Cardiac fibroblast (primary cell): ENCODE measurements around the gene OSBPL1A.

Experiments
- DNase-seq, 2 donors: peaks; one replicate each; pipeline versions ENCODE4 v3.0.0 to v3.0.0-alpha.2; 2010; ENCODE audit warnings: low read depth in 2 of 2
- H3K4me3 ChIP-seq, 2 donors: replicated peaks in 1 of 2; 1 replicate in 1 of 2; 2 replicates in 1 of 2; pipeline ENCODE4 v1.5.1; 2011; ENCODE audit warnings: low read depth in 2 of 2, low read length in 2 of 2, mild to moderate bottlenecking in 2 of 2, moderate library complexity in 1 of 2
- TF ChIP-seq, protein P1 (sequence below): IDR thresholded peaks from one replicate; pipeline ENCODE4 v1.5.1; 2011; ENCODE audit warnings: low read depth, mild to moderate bottlenecking, low read length, inconsistent platforms

OSBPL1A gene

GRCh38 chr18:24127735-24128134, 269.9 kb downstream of the OSBPL1A start:
- TF ChIP-seq, protein P1, sequence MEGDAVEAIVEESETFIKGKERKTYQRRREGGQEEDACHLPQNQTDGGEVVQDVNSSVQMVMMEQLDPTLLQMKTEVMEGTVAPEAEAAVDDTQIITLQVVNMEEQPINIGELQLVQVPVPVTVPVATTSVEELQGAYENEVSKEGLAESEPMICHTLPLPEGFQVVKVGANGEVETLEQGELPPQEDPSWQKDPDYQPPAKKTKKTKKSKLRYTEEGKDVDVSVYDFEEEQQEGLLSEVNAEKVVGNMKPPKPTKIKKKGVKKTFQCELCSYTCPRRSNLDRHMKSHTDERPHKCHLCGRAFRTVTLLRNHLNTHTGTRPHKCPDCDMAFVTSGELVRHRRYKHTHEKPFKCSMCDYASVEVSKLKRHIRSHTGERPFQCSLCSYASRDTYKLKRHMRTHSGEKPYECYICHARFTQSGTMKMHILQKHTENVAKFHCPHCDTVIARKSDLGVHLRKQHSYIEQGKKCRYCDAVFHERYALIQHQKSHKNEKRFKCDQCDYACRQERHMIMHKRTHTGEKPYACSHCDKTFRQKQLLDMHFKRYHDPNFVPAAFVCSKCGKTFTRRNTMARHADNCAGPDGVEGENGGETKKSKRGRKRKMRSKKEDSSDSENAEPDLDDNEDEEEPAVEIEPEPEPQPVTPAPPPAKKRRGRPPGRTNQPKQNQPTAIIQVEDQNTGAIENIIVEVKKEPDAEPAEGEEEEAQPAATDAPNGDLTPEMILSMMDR = no peak
- no peak for DNase-seq
- no peak overlapping the region for H3K4me3 ChIP-seq

DNA sequence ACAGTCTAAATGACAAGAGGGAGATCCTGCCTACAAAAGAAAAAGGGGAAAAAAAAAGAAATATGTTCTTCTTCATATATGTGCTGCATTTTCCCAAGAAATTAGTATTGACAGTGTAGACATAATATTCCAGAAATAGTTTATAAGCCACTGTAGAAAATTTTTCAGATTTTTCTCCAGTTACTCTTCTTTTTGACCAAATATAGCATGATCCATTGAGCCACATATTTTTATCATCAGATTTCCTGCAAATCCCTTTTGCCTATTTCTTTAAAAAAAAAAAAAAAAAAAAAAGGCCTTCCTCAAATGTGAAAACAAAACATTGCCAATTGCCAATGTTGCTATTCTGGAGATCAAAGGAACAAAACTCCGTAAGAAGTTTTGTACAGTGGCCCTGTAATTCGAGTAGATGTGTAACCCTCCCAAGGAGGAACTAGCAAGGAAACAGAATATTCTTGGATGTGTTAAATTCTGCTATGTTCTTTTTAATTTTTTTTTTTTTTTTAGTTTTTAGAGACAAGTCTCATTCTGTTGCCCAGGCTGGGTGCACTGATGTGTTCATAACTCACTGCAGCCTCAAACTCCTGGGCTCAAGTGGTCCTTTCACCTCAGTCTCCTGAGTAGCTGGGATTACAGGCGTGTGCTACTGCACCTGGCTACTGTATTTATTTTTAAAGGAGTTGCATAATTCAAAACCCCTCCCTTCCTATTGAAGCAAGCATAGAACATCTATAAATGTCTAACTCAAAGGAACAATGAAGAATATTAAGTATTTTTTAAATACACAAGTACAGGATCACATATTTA, 271.3 kb downstream of the OSBPL1A start:
- H3K4me3 ChIP-seq = no peak overlapping the region
- peak; percentile 10 to 15 for DNase-seq
- TF ChIP-seq, protein P1 = no peak

DNA sequence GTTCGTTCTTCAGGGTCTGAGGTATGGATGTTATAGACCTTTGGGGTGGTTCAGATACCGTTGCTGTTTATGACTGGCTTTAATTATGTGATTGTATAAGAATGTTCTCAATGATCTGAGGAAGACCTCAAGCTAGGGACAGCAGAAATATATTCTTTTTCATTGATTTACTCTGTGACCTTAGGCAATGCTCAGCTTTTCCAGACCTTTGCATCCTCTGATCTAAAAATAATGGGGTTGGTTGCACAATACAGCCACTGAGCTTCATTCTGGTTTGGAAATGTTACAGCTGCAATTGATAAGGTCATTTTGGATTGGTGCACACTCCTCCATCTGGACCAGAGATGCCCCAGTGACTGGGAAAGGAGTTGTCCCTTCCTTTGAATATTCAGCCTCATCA, 276.0 kb downstream of the OSBPL1A start:
- no peak overlapping the region for H3K4me3 ChIP-seq
- DNase-seq = no peak
- TF ChIP-seq, protein P1 = no peak

- DNase-seq = no peak
- TF ChIP-seq, protein P1 = no peak
- no peak overlapping the region for H3K4me3 ChIP-seq
These were observed 276.9 kb downstream of the OSBPL1A start for GRCh38 chr18:24120676-24121075.

GRCh38 chr18:24118750-24119577, 278.7 kb downstream of the OSBPL1A start:
- DNase-seq = peak; percentile 81 to 84
- TF ChIP-seq, protein P1 = peak; percentile 71
- H3K4me3 ChIP-seq = no peak overlapping the region

GRCh38 chr18:24115628-24116027, 282.0 kb downstream of the OSBPL1A start:
- no peak for DNase-seq
- no peak overlapping the region for H3K4me3 ChIP-seq
- TF ChIP-seq, protein P1 = no peak
